IMR-90 (cell line): ENCODE measurements around the gene SLIT3.

ENCODE experiments used
- CTCF ChIP-seq: conservative IDR thresholded peaks from 2 replicates; pipeline ENCODE4 v1.5.1; 2012; ENCODE audit warnings: mild to moderate bottlenecking, low read depth, low read length, improper control_type of control experiment
- MAFK ChIP-seq: IDR thresholded peaks from 2 replicates; pipeline ENCODE4 v1.6.1; 2012; ENCODE audit warnings: low read depth, low read length, improper control_type of control experiment

GRCh38 chr5:168674893-168675482 lies 626.0 kb downstream of the SLIT3 start:
- TF ChIP-seq CTCF (no peak), MAFK (no peak)
